NB4 (cell line): ENCODE data around the gene ARHGAP26.

Experiments used
- TF ChIP-seq, protein P1 (sequence below): IDR thresholded peaks from one replicate; pipeline ENCODE4 v1.5.1; 2012; ENCODE audit warnings: low read depth, low read length
- TF ChIP-seq, protein P2 (sequence below): IDR thresholded peaks from 2 replicates; pipeline ENCODE4 v1.6.1; 2011; ENCODE audit warnings: low read depth, low read length

DNA sequence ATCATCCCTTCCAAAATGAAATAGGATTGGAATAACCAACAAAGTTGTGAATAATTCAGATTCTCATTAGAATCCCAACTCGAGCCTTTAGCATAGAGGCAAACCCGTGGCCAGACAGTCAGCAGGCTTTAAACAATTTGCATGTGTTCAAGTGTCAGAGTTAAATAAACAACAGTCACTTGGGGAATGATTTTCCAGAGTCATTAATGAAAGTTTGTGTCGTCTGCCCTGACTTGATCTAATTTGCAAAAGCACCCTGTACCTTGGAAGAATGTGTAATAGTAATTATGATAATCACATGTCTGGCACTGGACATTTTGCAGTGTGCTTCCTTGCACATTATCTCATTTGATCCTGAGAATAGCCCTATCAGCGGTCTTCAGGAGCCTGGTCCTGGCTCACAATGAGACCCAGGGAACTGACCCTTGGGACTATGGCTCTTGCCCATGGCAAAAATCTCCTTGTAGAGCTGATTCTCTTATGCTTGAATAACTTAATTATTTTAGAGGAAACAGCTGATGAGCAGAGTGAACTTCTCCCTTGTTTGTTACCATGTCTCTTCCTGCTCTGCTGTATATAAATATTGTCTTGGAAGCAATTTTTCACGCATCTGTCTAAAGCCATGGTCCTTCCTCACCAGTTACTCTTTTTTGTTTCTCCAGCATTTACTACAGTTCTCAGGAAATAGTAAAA lies 360.6 kb downstream of the ARHGAP26 start:
- TF ChIP-seq, protein P1, sequence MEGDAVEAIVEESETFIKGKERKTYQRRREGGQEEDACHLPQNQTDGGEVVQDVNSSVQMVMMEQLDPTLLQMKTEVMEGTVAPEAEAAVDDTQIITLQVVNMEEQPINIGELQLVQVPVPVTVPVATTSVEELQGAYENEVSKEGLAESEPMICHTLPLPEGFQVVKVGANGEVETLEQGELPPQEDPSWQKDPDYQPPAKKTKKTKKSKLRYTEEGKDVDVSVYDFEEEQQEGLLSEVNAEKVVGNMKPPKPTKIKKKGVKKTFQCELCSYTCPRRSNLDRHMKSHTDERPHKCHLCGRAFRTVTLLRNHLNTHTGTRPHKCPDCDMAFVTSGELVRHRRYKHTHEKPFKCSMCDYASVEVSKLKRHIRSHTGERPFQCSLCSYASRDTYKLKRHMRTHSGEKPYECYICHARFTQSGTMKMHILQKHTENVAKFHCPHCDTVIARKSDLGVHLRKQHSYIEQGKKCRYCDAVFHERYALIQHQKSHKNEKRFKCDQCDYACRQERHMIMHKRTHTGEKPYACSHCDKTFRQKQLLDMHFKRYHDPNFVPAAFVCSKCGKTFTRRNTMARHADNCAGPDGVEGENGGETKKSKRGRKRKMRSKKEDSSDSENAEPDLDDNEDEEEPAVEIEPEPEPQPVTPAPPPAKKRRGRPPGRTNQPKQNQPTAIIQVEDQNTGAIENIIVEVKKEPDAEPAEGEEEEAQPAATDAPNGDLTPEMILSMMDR = no peak
- TF ChIP-seq, protein P2, sequence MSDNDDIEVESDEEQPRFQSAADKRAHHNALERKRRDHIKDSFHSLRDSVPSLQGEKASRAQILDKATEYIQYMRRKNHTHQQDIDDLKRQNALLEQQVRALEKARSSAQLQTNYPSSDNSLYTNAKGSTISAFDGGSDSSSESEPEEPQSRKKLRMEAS = no peak
